Hepatocyte (in vitro differentiated cells): Measurements from ENCODE around the gene WAC.

Experiments
- CTCF ChIP-seq: fragments of 200-600 bp; sonication (generic); IDR thresholded peaks from 2 replicates; pipeline ENCODE4 v1.5.1; 2016; ENCODE audit warnings: antibody characterized with exemption, mild to moderate bottlenecking; ENCODE audit not compliant: poor library complexity
- EZH2phosphoT487 ChIP-seq: fragments of 200-600 bp; sonication (generic); IDR thresholded peaks from one replicate; pipeline ENCODE4 v1.6.1; 2018; ENCODE audit warnings: antibody characterized with exemption, mild to moderate bottlenecking, low read depth, moderate library complexity; ENCODE audit not compliant: unreplicated experiment, severe bottlenecking

GRCh38 chr10:28558186-28558585, 25.3 kb downstream of the WAC start:
- TF ChIP-seq CTCF (no peak), EZH2phosphoT487 (no peak)
